Measurements from ENCODE around the gene TMEM14A.
"Not testable (repeated sequence)": the region's sequence is repeated elsewhere in the genome, so short reads cannot be mapped to it uniquely, and the experiment has no call there.

The TMEM14A gene

GRCh38 chr6:52704060-52704459 lies 33.1 kb downstream of the TMEM14A start:
- DNase-seq: no peak

GRCh38 chr6:52704781-52705502 lies 34.0 kb downstream of the TMEM14A start:
- DNase-seq: not testable (repeated sequence)

DNA sequence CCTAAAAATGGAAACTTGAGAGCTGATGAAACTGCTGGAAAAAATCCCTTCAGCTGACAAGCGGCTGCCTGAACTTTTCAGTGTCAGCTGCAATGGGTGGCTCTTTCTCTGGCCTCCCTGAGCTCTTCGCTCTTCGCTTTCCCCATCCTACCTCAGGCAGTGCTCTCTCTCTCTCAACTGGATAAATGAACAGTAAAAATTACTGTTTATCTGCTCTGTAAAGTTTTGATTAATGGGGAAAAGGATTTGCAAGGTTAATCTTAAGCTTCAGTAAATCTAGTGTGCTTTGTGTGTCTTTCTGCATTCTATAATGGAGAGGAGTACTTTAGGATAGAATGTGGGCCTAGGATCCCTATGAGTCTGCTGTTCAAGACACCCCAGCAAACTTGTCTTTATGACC lies 35.1 kb downstream of the TMEM14A start:
- DNase-seq: no peak

DNA sequence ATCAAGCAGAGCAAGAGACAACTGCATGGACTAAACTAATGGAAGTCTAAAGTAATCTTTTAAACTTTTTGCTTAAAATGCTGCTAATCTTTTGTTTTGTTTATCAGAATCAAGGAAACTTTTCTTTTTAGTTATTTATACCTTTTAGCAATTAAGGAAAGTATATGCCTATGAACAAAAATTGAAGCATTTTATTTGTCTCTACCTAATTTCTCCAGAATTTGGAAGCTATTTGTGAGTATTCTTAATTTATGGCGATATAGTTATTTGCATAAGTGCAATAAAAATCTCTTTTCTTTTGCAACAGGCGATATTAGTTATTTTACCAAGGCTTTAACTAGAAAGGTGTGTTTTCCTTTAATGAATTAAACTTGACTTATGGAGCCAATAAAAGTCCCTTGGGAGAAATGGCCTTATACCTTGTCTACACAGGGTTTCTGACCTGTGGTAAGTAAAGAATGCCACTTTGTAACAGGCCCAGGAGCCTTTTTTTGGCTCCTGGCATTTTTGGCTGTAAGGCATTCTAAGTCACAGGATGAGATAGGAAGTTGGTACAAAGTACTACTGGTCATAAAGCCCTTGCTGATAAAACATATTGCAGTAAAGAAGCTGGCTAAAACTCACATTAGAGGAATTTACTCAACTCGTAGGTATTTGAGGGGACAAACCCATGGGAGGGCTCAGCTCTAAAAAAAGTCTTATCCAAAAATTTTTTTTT lies 37.2 kb downstream of the TMEM14A start:
- no peak for DNase-seq

GRCh38 chr6:52712136-52712535 lies 41.2 kb downstream of the TMEM14A start:
- no peak for DNase-seq

DNA sequence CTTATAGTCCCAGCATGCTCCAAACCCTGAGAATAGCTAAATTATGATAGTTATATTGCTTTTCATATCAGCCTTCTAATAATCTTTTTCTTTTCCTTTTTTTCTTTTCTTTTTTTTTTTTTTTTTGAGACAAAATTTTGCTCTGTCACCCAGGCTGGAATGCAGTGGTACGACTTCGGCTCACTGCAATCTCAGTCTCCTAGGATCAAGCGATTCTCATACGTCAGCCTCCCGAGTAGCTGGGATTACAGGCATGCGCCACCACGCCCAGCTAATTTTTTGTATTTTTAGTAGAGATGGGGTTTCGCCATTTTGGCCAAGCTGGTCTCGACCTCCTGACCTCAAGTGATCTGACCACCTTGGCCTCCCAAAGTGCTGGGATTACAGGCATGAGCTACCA lies 43.8 kb downstream of the TMEM14A start:
- DNase-seq: not testable (repeated sequence)

- no peak for DNase-seq
Observed at GRCh38 chr6:52718550-52718949, 47.6 kb downstream of the TMEM14A start.

DNA sequence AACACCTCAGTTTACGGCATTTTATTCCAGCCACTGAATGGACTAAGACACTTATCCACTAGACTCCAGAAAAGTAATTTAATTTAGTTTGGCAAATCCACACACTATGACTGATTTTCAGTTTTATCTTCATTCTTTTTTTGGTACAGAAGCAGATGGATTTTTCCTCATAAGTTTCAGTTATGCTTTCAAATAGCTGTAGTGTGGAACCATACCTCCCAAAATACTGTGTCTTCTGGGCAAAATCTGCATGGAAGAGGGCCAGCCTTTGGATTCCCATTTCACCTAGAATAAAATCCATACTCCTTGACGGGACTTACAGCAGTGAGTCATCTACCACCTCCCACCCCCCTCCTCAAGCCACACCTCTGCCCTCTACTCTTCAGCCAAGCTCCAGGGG lies 49.4 kb downstream of the TMEM14A start:
- DNase-seq: no peak

GRCh38 chr6:52724042-52724405 lies 53.1 kb downstream of the TMEM14A start:
- no peak for DNase-seq

DNA sequence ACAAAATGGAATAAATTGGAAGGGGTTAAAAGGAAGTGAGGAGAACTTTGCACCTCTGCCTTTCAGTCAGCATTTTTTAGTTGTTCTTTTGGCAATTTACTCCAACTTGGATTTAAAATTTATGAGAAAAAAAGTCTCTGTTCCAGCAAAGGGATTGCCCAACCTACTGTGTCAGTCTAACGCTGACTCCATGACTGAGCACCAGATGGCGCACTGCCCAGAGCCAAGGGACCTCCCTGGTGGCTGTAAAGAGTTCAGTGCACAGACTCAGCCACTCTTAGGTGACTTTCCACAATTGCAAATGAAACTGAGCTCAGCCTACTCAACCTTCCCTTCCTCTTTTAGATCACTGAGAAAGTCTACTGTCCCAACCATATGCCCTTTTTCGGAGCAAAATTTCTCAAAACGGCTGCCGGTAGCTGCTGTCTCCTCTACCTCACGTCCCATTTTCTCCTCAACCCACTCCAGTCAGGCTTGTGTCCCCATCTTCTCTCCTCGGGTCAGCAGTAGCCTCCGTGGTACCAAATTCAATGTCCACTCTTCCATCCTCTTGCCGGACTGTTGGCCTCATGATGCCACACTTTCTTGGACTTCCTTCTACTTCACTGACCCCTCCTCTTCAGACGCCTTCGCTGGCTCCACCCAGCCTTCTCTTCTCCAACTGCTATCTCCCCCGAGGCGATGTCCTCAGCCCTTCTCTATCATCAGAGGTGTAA lies 53.7 kb downstream of the TMEM14A start:
- DNase-seq: peak; percentile 16 to 27

- DNase-seq: no peak
Observed at GRCh38 chr6:52725143-52725534, 54.2 kb downstream of the TMEM14A start.

DNA sequence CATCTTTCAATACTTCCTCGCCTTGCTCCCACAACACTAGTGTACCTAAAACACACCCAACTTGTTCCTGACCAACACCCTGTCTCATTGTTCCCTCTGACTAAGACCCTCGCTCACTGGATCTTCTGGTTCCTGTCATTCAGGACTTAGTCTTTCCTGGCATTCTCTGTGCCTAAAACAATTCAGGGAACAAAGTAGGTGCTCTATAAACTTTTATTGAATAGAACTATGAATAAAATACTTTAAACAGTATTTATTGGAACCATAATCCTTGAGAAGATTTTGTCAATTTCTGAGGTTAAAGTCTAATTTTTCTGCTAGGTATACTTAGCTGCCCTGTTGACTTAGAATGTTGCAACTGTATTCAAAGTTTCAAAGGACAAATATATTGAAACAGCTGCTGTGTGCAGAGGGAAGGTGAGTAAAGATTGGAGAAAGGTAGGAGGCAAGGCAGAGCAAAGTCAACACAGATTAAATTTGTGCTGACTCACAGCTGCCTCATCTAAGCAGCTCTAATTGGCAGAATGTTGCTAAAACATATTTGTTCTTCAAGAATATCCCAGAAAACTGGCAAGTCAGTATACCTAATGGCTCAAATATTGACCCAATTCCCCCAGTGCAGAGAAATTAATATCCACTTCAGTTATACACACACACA lies 54.8 kb downstream of the TMEM14A start:
- DNase-seq: no peak

DNA sequence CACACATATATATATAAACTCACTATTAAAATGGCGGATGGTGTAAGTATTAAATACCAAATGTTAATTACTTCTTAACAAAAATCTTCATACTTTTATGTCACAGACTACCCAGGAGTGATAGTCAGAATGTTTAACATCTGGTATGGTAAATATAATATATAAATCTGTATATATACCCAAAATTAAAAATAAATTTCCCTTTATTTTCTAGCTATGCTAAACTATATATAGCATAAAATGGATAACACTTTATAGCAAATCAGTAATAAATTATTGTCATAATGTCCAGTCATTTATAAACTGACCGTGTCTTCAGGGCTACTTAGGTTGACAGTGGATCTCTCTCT lies 55.3 kb downstream of the TMEM14A start:
- no peak for DNase-seq

GRCh38 chr6:52726741-52727535 lies 56.0 kb downstream of the TMEM14A start:
- DNase-seq: no peak

DNA sequence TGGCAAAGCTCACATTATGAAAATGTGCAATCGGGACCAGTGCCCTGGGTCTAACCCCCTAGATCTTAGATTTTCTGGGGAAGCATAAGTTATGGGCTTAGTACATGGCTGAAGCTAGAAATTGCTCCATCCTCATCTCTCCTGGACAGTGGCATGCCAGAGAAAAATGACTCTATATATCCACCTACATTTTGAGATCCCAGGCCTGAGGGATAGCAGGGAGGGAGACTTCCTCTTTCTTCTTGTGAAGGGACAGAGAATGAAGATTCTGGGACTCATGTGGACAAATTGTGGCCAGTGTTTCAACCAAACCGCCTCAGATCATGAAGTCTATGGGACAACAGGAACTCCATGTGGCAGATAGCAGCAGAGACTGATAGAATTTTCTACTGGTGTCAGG lies 57.0 kb downstream of the TMEM14A start:
- DNase-seq: no peak

- no peak for DNase-seq
Observed at GRCh38 chr6:52728394-52728793, 57.5 kb downstream of the TMEM14A start.

GRCh38 chr6:52729576-52729975 lies 58.7 kb downstream of the TMEM14A start:
- DNase-seq: no peak

DNA sequence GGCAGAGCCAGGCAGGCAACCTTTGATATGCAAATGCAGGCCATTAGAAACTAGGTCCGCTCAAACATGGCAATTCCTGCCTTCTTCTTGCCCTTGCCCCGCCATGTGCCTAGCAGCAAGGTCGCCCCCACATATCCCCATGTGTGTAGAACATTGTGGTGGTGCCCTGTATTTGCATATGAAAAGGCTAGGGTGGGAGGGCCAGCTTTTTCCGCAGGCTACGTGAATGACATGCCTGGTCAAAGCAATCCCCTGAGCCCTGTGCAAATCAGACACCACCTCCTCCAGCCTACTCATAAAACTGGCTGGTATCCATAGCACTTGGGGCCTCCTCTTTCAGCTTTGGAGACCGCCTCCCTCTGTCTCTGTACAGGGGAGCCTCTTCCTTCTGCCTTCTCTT lies 60.8 kb downstream of the TMEM14A start:
- DNase-seq: no peak

GRCh38 chr6:52733172-52733571 lies 62.3 kb downstream of the TMEM14A start:
- no peak for DNase-seq

DNA sequence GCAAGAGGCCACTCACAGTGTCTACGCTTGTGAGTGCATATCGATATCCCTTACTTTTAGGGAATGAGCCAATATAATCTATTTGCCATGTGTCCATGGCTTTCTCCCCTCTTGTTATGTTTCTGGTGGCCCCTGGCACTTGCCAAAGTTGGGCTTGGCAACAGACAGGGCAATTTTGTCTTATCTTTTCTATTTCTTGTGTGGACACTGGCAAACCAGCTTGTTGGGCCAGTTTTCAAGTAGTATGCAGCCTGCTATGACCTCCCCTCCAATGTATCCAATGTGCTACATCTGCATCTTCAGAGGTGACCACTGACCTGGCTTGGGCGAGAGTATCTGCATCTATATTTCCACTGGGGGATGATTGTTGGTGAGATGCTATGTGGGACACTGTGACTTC lies 63.2 kb downstream of the TMEM14A start:
- DNase-seq: no peak

DNA sequence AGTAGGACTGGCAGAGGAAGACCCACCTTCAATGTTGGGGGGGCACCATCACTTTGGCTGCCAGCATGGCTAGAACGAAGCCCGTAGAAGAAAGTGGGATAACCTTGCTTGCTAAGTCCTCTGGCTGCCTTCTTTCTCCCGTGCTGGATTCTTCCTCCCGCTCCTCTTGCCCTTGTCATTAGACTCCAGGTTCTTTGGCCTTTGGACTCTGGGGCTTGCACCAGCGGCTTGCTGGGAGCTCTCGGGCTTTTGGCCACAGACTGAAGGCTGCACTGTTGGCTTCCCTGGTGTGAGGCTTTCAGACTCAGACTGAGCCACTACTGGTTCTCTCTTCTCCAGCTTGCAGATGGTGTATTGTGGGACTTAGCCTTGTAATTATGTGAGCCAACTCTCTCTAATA lies 64.2 kb downstream of the TMEM14A start:
- DNase-seq: no peak

GRCh38 chr6:52736145-52736544 lies 65.2 kb downstream of the TMEM14A start:
- no peak for DNase-seq

Data from activated CD4-positive, alpha-beta T cell treated with anti-CD3 and anti-CD28 coated beads for 4 hours (primary cell).